Coronary artery (tissue), 2 donors: ENCODE results near the gene SIGLECL1.

Source experiments
- DNase-seq: peaks from one replicate; pipeline ENCODE4 v3.0.0-alpha.2; 2017; ENCODE audit warnings: low spot score
- H3K27ac ChIP-seq, 2 donors: fragments of 200-600 bp; sonication (generic); one replicate each; pipeline ENCODE4 v1.5.1; 2016 to 2019
- H3K4me3 ChIP-seq: fragments of 200-600 bp; sonication (generic); 2 replicates; pipeline ENCODE4 v1.5.1; 2016; ENCODE audit warnings: mild to moderate bottlenecking, moderate library complexity
- TF ChIP-seq, protein P1 (sequence below): fragments of 200-600 bp; sonication (generic); IDR thresholded peaks from one replicate; pipeline ENCODE4 v1.5.1; 2019; ENCODE audit warnings: antibody characterized with exemption

SIGLECL1 gene

DNA sequence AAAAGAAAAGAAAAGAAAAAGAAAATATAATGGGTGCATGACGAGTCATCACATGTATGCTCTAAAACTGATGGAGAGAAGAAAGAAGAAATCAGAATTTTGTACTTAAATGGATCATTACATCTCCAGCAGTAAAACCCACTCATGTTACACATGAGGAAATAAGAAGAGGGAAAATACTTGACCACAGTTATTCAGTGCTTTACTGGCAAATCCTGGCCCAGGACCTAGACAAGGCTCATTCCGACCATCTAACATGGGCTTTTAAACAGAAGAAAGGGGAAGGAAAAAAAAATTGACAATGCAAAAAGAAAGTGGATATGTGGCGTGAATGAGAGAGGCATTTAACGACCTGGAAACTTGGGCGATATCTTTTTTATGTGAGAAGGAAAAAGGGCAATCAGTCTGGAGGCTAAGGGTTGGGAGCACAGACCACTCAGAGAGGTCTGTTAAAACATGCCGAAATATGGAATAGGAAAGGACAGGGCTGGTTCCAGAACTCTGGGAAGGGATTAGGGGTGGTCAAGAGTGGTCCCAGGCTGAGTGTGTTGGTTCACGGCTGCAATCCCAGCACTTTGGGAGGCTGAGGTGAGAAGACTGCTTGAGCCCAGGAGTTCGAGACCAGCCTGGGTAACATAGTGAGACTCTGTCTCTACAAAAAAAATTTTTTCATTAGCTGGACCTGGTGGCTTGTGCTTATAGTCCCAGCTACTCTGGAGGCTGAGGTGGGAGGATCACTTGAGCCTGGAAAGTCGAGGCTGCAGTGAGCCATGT is 1.6 kb downstream of the SIGLECL1 start:
- Histone ChIP-seq H3K4me3 (no peak overlapping the region), H3K27ac (no peak overlapping the region)

DNA sequence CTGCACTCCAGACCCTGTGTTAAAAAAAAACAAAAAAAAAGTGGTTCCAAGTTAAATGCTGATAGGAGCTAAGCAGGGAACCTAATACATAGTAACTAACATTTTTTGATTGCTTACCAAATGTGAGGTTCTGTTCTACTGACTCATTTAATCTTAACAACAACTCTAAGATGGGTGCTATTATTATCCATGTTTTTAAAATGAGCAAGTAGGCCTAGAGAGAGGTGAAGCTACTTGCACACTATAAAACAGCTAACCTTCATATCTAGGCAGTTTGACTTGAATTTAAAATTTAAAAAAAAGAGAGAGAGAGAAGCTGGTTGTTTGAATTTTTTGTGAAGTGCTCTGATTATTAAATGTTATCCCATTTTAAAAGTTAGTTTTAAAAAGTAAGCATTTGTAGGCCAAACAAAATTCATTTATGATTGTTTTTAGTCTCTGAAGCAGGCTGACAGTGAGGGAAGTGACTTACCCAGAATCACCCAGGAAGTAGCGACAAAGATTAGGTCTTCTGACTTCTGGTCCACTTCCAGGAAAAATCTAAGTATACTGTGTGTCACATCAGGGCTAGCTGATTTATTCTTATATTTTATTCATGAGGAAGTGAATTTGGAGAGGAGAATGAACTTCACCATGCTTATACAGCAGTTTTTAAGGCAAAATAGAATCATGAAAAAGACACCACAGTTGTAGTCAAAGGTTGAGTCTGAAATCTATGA is 2.4 kb downstream of the SIGLECL1 start:
- DNase-seq: no peak
- Histone ChIP-seq H3K4me3 (no peak overlapping the region), H3K27ac (no peak overlapping the region)
- TF ChIP-seq, protein P1, sequence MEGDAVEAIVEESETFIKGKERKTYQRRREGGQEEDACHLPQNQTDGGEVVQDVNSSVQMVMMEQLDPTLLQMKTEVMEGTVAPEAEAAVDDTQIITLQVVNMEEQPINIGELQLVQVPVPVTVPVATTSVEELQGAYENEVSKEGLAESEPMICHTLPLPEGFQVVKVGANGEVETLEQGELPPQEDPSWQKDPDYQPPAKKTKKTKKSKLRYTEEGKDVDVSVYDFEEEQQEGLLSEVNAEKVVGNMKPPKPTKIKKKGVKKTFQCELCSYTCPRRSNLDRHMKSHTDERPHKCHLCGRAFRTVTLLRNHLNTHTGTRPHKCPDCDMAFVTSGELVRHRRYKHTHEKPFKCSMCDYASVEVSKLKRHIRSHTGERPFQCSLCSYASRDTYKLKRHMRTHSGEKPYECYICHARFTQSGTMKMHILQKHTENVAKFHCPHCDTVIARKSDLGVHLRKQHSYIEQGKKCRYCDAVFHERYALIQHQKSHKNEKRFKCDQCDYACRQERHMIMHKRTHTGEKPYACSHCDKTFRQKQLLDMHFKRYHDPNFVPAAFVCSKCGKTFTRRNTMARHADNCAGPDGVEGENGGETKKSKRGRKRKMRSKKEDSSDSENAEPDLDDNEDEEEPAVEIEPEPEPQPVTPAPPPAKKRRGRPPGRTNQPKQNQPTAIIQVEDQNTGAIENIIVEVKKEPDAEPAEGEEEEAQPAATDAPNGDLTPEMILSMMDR: no peak

More for the DNA sequence above, 1.6 kb downstream of the SIGLECL1 start:
- TF ChIP-seq, protein P1: no peak
- no peak for DNase-seq

DNA sequence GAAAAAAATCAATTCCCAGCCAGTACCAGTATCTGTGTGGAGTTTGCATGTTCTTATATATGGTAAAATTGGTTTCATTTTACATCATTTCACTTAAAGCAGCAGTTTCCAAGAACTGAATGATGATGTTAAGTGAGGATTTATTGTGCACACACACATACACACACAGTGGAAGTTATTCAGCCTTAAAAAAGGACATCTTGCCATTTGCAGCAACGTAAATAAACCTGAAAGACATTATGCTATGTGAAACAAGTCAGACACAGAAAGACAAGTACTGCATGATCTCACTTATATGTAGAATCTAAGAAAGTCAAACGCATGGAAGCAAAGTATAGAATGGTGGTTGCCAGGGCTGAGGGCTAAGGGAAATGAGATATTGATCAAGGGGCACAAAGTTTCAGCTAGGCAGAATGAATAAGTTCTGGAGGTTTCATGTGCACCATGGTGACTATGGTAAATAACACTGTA is 5.3 kb downstream of the SIGLECL1 start:
- Histone ChIP-seq H3K27ac (no peak overlapping the region), H3K4me3 (no peak overlapping the region)
- no peak for DNase-seq
- TF ChIP-seq, protein P1: no peak

DNA sequence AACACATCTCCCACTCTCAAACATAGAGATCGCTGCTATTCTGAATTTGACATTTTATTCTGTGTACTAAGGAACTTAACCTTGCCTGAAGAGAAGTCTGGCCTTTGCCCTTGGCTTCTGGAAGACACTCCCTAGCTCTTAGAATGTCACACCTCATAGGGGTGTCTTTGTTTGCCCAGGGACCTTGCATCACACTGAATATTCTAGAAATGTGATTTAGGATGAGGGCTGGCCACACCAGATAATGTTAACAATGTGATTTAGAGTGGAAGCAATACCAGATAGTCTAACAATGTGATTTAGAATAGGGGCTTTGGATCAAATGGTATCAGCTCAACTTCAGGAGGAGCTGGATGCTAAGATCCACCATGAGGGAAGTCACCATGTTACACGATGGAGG is 6.6 kb downstream of the SIGLECL1 start:
- Histone ChIP-seq H3K27ac (no peak overlapping the region), H3K4me3 (no peak overlapping the region)
- TF ChIP-seq, protein P1: no peak
- DNase-seq: no peak

DNA sequence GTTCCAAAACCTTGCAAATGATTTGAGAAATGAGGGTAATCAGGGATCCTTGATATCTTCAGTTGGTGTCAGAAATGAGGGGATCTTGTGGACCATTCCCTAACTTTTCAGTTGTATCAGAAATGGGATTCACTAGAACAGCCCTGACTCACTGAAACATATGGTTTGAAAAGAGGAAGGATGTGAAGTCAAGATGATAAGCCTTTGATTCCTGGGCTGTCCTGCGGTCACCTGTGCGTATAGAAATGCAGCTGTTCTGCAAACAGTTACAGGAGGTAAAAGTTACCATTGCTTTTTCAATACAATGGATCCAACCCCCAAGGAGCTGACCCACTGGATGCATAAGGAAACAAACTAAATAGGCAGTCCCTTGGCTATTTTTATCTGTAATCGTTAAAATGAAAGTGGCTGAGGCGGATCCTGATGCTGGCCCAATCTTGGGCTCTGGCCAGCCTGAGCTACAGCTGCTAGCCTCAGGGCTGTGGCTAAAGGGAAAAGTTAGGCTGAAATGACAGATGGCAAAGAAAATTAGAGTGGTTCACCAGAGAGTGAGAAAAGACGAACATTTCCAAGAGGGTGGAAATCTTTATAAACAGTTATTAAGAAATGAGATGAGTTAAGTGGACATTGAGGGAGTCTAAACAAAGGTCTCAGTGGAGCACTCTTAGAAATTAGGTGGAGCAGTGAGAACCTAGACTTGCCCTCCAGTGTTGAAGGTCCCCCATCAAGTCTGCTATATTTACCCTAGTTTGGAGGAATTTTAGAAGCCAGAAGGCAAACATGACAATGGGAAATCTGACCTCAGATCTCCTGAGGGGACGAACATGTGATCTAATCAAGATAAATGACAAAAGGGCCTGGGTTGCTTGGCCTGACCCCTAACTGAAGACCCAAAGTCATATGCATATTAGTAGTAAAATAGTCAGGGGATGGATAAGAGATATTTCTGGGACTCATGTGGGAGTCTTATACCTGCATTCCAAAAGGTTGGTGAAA is 7.6 kb downstream of the SIGLECL1 start:
- Histone ChIP-seq H3K27ac (no peak overlapping the region), H3K4me3 (no peak overlapping the region)
- DNase-seq: no peak
- TF ChIP-seq, protein P1: no peak

DNA sequence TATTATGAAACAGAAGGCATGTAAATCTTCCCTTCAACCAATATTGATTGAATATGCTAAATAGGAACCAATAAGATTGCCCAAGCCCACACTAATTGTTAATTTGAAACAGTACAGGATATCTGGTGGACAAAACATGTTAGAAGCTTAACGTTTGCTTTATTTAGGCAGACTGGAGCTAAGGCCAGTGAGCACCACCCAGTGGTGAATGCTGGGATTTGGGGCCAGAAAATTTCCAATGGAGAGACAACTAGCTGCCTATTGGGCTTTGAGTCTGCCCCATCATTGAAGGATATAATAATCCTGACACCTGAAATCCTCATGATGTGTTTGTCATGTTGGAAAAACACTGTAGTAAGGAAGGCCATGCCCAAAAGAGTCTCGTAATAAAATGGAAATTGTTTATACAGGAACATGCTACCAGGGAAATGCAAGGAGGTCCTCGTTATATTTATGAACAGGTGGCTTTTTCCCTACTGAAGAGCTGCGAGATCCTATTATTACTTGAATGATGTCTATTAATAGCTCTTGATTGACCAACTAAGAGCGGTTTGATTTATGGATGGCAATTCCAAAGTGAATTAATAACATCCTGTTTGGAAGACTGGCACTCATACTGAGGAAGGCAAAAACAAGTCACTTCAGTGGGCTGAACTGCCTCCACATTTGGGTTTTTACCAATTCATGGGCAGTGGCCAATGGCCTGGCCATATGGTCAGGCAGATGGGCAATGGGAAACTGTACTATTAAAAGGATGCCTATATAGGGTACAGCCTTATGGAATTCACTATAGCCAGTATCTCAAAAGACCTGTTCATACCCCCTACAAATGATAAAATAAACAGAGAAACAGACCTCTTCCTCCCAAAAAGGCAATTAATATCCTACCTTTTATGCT is 8.7 kb downstream of the SIGLECL1 start:
- no peak for DNase-seq
- H3K4me3 ChIP-seq: no peak overlapping the region
- TF ChIP-seq, protein P1: no peak
- H3K27ac ChIP-seq: no peak overlapping the region
